CD4-positive, alpha-beta T cell (primary cell): ENCODE measurements around the gene IARS2. TPM values are rescaled to one million over a fixed set of nuclear protein-coding genes. Genes with fewer than 3 reads are reported as not detected.

ENCODE experiments used
- ATAC-seq: fragments of 200-7000 bp; cut with Tn5 transposase; one replicate; pipeline ENCODE4 v1.10.0; 2022; ENCODE audit warnings: mild to moderate bottlenecking; ENCODE audit not compliant: poor library complexity
- CTCF ChIA-PET: fragments of 350-600 bp; sonication (Branson Sonifier 250); formaldehyde crosslinking; loops from one replicate; lab custom pipeline; 2021; ENCODE audit warnings: antibody characterized with exemption, inconsistent platforms; lab: Charles Lee
- POLR2A ChIA-PET: fragments of 350-600 bp; sonication (Branson Sonifier 250); formaldehyde crosslinking; loops from one replicate; lab custom pipeline; 2021; ENCODE audit warnings: antibody characterized with exemption, inconsistent platforms; lab: Charles Lee
- DNase-seq, 14 experiments: peaks; one replicate each; pipeline ENCODE4 v3.0.0-alpha.2; 2013 to 2020; ENCODE audit warnings: mixed read lengths in 2 of 14
- H3K27ac ChIP-seq, 2 donors: one replicate each; pipeline versions ENCODE4 v1.5.1 to v1.7.0; 2013; ENCODE audit warnings: low read length in 2 of 2, low read depth in 1 of 2, mild to moderate bottlenecking in 1 of 2
- H3K27me3 ChIP-seq, 2 experiments: 1 replicate in 1 of 2; 2 replicates in 1 of 2; pipeline versions ENCODE4 v1.6.1 to v1.7.0; 2013; ENCODE audit warnings: low read length in 2 of 2, control low read depth in 1 of 2, mild to moderate bottlenecking in 1 of 2, moderate library complexity in 1 of 2; ENCODE audit not compliant: insufficient read depth in 2 of 2, control insufficient read depth in 1 of 2
- H3K36me3 ChIP-seq: one replicate; pipeline ENCODE4 v1.6.1; 2013; ENCODE audit warnings: low read length, control low read depth; ENCODE audit not compliant: insufficient read depth
- H3K4me1 ChIP-seq: one replicate; pipeline ENCODE4 v1.6.1; 2013; ENCODE audit warnings: low read length, control low read depth; ENCODE audit not compliant: insufficient read depth
- H3K4me3 ChIP-seq: one replicate; pipeline ENCODE4 v1.5.1; 2013; ENCODE audit warnings: mild to moderate bottlenecking, low read length, moderate library complexity
- H3K9me3 ChIP-seq, 2 experiments: 1 replicate in 1 of 2; 2 replicates in 1 of 2; pipeline versions ENCODE4 v1.6.1 to v1.7.0; 2013; ENCODE audit warnings: low read length in 2 of 2, mild to moderate bottlenecking in 2 of 2, control low read depth in 1 of 2, moderate library complexity in 1 of 2; ENCODE audit not compliant: control insufficient read depth in 1 of 2, insufficient read depth in 1 of 2
- H3K27ac Mint-ChIP-seq: one replicate; pipeline ENCODE4 v1.8.0; 2020; ENCODE audit warnings: mixed read lengths
- H3K27me3 Mint-ChIP-seq: one replicate; pipeline ENCODE4 v1.8.0; 2021; ENCODE audit warnings: mixed read lengths
- H3K36me3 Mint-ChIP-seq: one replicate; pipeline ENCODE4 v1.8.0; 2021; ENCODE audit warnings: low read depth, mixed read lengths
- H3K4me1 Mint-ChIP-seq: one replicate; pipeline ENCODE4 v1.8.0; 2021; ENCODE audit warnings: low read depth, mixed read lengths
- H3K4me3 Mint-ChIP-seq: one replicate; pipeline ENCODE4 v1.8.0; 2020; ENCODE audit warnings: mild to moderate bottlenecking, mixed read lengths
- H3K9me3 Mint-ChIP-seq: one replicate; pipeline ENCODE4 v1.8.0; 2020; ENCODE audit warnings: mixed read lengths
- intact Hi-C, 2 experiments: fragments of 100-400 bp; cut with DNase I in 1 of 2; cut with micrococcal nuclease in 1 of 2; formaldehyde crosslinking; loops; one replicate each; pipeline versions ENCODE4 v1.15.1 to v1.9.0; 2023 to 2025; cut with DNase I, micrococcal nuclease
- total RNA-seq, 174 experiments: library from RNA in 2 of 174; stranded (reverse) in 2 of 174; gene quantifications; one replicate each; pipeline ENCODE4 v1.2.3 and lab custom pipeline; 2021 to 2026
- TF ChIP-seq, protein P1 (sequence below): fragments of 200-600 bp; IDR thresholded peaks from one replicate; pipeline ENCODE4 v1.8.0; 2022; ENCODE audit warnings: antibody characterized with exemption, mild to moderate bottlenecking

The IARS2 gene
- total RNA-seq, 2 experiments from 2014 or later = 18.9 to 19.0 TPM

DNA sequence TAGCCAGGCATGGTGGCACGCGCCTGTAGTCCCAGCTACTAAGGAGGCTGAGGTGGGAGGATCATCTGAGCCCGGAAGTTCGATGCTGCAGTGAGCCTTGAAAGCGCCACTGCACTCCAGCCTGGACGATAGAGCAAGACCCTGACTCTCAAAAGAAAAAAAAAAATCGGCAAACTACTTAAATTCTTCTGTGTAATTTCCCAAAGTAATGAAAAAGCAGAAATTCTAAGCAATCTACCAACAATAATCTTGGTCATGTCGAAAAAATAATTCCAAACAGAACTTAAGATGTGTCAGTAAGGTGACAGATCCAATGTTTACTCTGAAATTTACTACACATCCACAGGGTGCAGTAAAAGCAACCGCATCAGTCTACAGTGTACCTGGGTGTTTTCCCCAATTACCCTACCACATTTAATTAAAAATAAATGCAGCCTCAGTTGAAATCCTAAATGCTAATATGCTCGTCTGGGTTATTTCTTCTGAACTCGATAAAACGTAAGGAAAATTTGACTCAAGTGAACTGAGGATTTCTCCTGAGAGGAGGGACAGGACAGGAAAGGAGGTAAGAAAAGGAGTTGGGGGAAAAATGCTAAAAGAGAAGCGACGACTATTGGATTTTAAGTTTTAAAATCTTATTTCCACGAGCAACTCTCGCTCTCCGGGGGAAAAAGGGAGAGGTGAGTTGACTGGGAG lies 48.4 kb upstream of the IARS2 start:
- no peaks in the 10 kb centered on the region for H3K9me3 ChIP-seq
- intact Hi-C loops = loop anchor here (1.0 to 5.0 kb wide), 3 partner anchors 44 to 227 kb away; partner anchors contain the start of genes BPNT1 (in 1 of the 2), IARS2 (in 1 of the 2) and RAB3GAP2 (in 1 of the 2)
- DNase-seq (peak in 4 of 14 experiments; percentile 7 to 55 (median 46)), ATAC-seq (no peak)
- H3K27ac ChIP-seq = peak overlapping the region; percentile 74 to 82
- Mint-ChIP-seq H3K27me3 (no peaks in the 10 kb centered on the region), H3K9me3 (no peaks in the 10 kb centered on the region), H3K27ac (peak overlapping the region; percentile 91), H3K4me1 (peaks cover 37% of the 10 kb centered on the region), H3K4me3 (peak overlapping the region; percentile 97), H3K36me3 (peaks cover 20% of the 10 kb centered on the region)
- peaks cover 2% of the 10 kb centered on the region for H3K36me3 ChIP-seq
- peak overlapping the region; percentile 99 for H3K4me3 ChIP-seq
- CTCF ChIA-PET = interaction anchor here (0.6 to 1.6 kb wide), 7 partner anchors 7 to 47 kb away, joined by 3 to 11 read pairs (median 3); partner anchors contain the start of gene BPNT1
- TF ChIP-seq, protein P1, sequence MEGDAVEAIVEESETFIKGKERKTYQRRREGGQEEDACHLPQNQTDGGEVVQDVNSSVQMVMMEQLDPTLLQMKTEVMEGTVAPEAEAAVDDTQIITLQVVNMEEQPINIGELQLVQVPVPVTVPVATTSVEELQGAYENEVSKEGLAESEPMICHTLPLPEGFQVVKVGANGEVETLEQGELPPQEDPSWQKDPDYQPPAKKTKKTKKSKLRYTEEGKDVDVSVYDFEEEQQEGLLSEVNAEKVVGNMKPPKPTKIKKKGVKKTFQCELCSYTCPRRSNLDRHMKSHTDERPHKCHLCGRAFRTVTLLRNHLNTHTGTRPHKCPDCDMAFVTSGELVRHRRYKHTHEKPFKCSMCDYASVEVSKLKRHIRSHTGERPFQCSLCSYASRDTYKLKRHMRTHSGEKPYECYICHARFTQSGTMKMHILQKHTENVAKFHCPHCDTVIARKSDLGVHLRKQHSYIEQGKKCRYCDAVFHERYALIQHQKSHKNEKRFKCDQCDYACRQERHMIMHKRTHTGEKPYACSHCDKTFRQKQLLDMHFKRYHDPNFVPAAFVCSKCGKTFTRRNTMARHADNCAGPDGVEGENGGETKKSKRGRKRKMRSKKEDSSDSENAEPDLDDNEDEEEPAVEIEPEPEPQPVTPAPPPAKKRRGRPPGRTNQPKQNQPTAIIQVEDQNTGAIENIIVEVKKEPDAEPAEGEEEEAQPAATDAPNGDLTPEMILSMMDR = no peak
- POLR2A ChIA-PET = interaction anchor here (0.8 to 3.8 kb wide), 4 partner anchors 44 to 48 kb away, joined by 4 to 22 read pairs (median 4); partner anchors contain the start of genes BPNT1 and IARS2
- no peaks in the 10 kb centered on the region for H3K27me3 ChIP-seq
- H3K4me1 ChIP-seq = peaks cover 19% of the 10 kb centered on the region

DNA sequence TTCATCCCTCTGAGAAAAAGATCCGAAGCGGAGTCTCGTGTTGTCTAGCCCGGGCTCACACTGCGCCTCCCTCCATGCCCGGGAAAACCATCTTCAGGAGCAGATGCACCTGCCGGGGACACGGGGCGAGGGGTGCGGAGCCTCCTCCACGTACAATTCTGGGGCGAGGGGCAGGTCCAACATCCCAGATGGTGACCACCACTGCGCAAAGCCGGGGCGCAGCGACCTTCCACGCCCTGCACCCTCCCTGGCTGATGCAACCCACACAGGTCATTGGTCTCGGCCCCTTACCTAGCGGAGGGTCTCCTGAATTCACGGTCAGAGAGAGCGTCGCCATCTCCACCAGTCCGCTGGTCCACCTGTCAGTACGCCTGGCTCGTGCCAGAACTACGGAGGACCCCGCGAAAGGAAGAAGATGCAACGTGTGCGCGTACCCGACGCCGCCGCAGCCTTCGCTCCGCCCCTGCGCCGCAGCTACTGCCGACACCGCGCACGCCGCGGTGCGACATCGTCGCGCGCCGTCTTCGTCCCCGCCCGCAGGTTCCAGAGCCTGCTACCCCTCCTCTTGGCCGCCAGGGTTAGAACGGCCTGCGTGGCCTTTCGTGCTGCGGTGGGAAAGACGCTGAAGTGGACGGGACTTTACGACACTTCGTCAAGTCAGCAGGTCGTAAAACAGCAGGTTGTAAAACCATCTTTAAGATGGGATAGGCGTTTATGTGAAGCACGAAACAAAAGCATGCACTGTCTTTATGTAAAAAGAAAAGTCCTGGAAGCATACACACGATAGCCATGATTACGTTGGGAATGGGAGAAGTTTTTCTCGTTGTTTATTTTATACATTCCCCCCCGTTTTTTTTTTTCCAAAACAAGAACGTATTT lies 47.6 kb upstream of the IARS2 start, which contains the start of gene EPRS1:
Gene EPRS1 (minus strand): TSS at position 454 of the 879 bp plus-strand sequence. CDS start 117 bp downstream, at position 337.
- peak; percentile 86 to 99 (median 93) for DNase-seq
- peaks cover 19% of the 10 kb centered on the region for H3K4me1 ChIP-seq
- H3K27me3 ChIP-seq = no peaks in the 10 kb centered on the region
- ChIA-PET POLR2A (interaction anchor here (0.8 to 3.8 kb wide), 3 partner anchors 44 to 48 kb away, joined by 4 to 22 read pairs (median 5); partner anchors contain the start of genes BPNT1 and IARS2), CTCF (interaction anchor here (0.6 to 1.6 kb wide), 7 partner anchors 8 to 48 kb away, joined by 3 to 11 read pairs (median 3); partner anchors contain the start of gene BPNT1)
- Mint-ChIP-seq H3K4me1 (peaks cover 37% of the 10 kb centered on the region), H3K27ac (peak within 1 kb of the TSS; percentile 91), H3K4me3 (peak within 1 kb of the TSS; percentile 97), H3K9me3 (no peaks in the 10 kb centered on the region), H3K27me3 (no peaks in the 10 kb centered on the region), H3K36me3 (peaks cover 20% of the 10 kb centered on the region)
- ATAC-seq = peak; percentile 98
- H3K9me3 ChIP-seq = no peaks in the 10 kb centered on the region
- intact Hi-C loops = loop anchor here (1.0 to 5.0 kb wide), 3 partner anchors 43 to 226 kb away; partner anchors contain the start of genes BPNT1 (in 1 of the 2), IARS2 (in 1 of the 2) and RAB3GAP2 (in 1 of the 2)
- H3K36me3 ChIP-seq = peaks cover under 1% of the 10 kb centered on the region
- peak within 1 kb of the TSS; percentile 74 to 82 for H3K27ac ChIP-seq
- TF ChIP-seq, protein P1 = peak; percentile 66
- peak within 1 kb of the TSS; percentile 99 for H3K4me3 ChIP-seq

GRCh38 chr1:220056374-220056773 lies 37.6 kb upstream of the IARS2 start:
- H3K4me1 ChIP-seq = peaks cover 3% of the 10 kb centered on the region
- H3K4me1 Mint-ChIP-seq = no peaks in the 10 kb centered on the region
- no peak overlapping the region for H3K4me3 ChIP-seq
- H3K4me3 Mint-ChIP-seq = no peak overlapping the region
- H3K27me3 Mint-ChIP-seq = no peaks in the 10 kb centered on the region
- H3K36me3 Mint-ChIP-seq = peaks cover 39% of the 10 kb centered on the region
- no peaks in the 10 kb centered on the region for H3K9me3 ChIP-seq
- TF ChIP-seq, protein P1 = no peak
- H3K36me3 ChIP-seq = peaks cover 20% of the 10 kb centered on the region
- no peak overlapping the region for H3K27ac ChIP-seq
- ATAC-seq (no peak), DNase-seq (peak in 3 of 14 experiments; percentile 13 to 72 (median 19))
- intact Hi-C loops = no loop called here
- H3K9me3 Mint-ChIP-seq = no peaks in the 10 kb centered on the region
- CTCF ChIA-PET = no interaction called here
- no peak overlapping the region for H3K27ac Mint-ChIP-seq
- POLR2A ChIA-PET = no interaction called here
- H3K27me3 ChIP-seq = no peaks in the 10 kb centered on the region
